HepG2 (cell line): ENCODE data around the gene CDRT15. TPM values are rescaled to one million over a fixed set of nuclear protein-coding genes. Genes with fewer than 3 reads are reported as not detected.

Experiments used
- ATAC-seq: fragments of 200-7000 bp; cut with Tn5 transposase; 3 replicates; pipeline ENCODE4 v1.9.1; 2020; ENCODE audit warnings: mild to moderate bottlenecking, moderate library complexity
- BruUV-seq: library from RNA; stranded (reverse); fragments of 400-500 nt; replicated peaks from 2 replicates; lab custom pipeline; 2021; lab: Mats Ljungman, UMichigan
- CTCF ChIA-PET: fragments of 300-600 bp; formaldehyde crosslinking; extraction: SDS; loops from one replicate; lab custom pipeline; 2021; ENCODE audit warnings: low total read pairs, inconsistent platforms, low intra/inter-chr PET ratio; lab: Yijun Ruan, JAX
- POLR2A ChIA-PET: fragments of 350-600 bp; sonication (Branson Sonifier 250); formaldehyde crosslinking; loops from one replicate; lab custom pipeline; 2020; ENCODE audit warnings: antibody characterized with exemption, inconsistent platforms; lab: Yijun Ruan, JAX
- DNase-seq: peaks from one replicate; pipeline ENCODE4 v3.0.0-alpha.2; 2015; ENCODE audit warnings: low spot score
- FAIRE-seq: peaks from 3 replicates; lab custom pipeline; 2011; peaks lifted over from hg19 to GRCh38; lab: Jason Lieb, UNC
- H2AFZ ChIP-seq: one replicate; pipeline ENCODE4 v1.6.1; 2011; ENCODE audit warnings: low read length, inconsistent platforms
- H3K27ac ChIP-seq: fragments of 300-600 bp; 3 replicates; pipeline ENCODE4 v1.8.0; 2011; ENCODE audit warnings: mixed run types, mild to moderate bottlenecking, mixed read lengths, low read length, inconsistent platforms; ENCODE audit not compliant: insufficient read depth; ENCODE audit errors: extremely low read length
- H3K27me3 ChIP-seq, 2 experiments: fragments of 200-600 bp in 1 of 2; 2 replicates in 1 of 2; 3 replicates in 1 of 2; pipeline versions ENCODE4 v1.6.0 to v1.8.0; 2011; ENCODE audit warnings: low read length in 2 of 2, mild to moderate bottlenecking in 2 of 2, moderate library complexity in 2 of 2, inconsistent platforms in 1 of 2; ENCODE audit not compliant: insufficient read depth in 2 of 2, control insufficient read depth in 1 of 2
- H3K36me3 ChIP-seq, 2 experiments: fragments of 200-600 bp in 1 of 2; replicated peaks in 1 of 2; 2 replicates in 1 of 2; 3 replicates in 1 of 2; pipeline versions ENCODE4 v1.5.1 to v1.8.0; 2011; ENCODE audit warnings: low read length in 2 of 2, inconsistent platforms in 1 of 2; ENCODE audit not compliant: insufficient read depth in 2 of 2, control insufficient read depth in 1 of 2
- H3K4me1 ChIP-seq: 2 replicates; pipeline ENCODE4 v1.5.1; 2012; ENCODE audit warnings: low read length, inconsistent platforms; ENCODE audit not compliant: insufficient read depth
- H3K4me2 ChIP-seq: 2 replicates; pipeline ENCODE4 v1.6.0; 2011; ENCODE audit warnings: low read depth, low read length, inconsistent platforms
- H3K4me3 ChIP-seq, 3 experiments: fragments of 200-600 bp in 1 of 3; sonication (generic), shearing (Covaris generic) in 1 of 3; replicated peaks in 1 of 3; 2 replicates each; pipeline ENCODE4 v1.5.1; 2011 to 2016; ENCODE audit warnings: low read length in 3 of 3, inconsistent platforms in 2 of 3, low read depth in 2 of 3, mild to moderate bottlenecking in 2 of 3, control low read depth in 1 of 3, mixed read lengths in 1 of 3; ENCODE audit not compliant: insufficient read depth in 1 of 3
- H3K79me2 ChIP-seq: one replicate; pipeline ENCODE4 v1.6.1; 2011; ENCODE audit warnings: low read length, inconsistent platforms; ENCODE audit not compliant: insufficient read depth
- H3K9ac ChIP-seq: 2 replicates; pipeline ENCODE4 v1.6.0; 2011; ENCODE audit warnings: mild to moderate bottlenecking, low read depth, low read length, inconsistent platforms; ENCODE audit not compliant: insufficient read depth
- H3K9me3 ChIP-seq: 2 replicates; pipeline ENCODE4 v1.5.1; 2012; ENCODE audit warnings: mild to moderate bottlenecking, low read length
- H4K20me1 ChIP-seq: 2 replicates; pipeline ENCODE4 v1.6.0; 2011; ENCODE audit warnings: inconsistent platforms, mild to moderate bottlenecking, low read length, moderate library complexity; ENCODE audit not compliant: insufficient read depth
- AHR ChIP-seq: IDR thresholded peaks from 2 replicates; pipeline ENCODE4 v1.6.1; 2018; ENCODE audit warnings: missing genetic modification reagents, missing compliant biosample characterization
- CEBPG ChIP-seq: IDR thresholded peaks from 2 replicates; pipeline ENCODE4 v1.6.1; 2016
- CENPX ChIP-seq: sonication (generic); formaldehyde crosslinking; IDR thresholded peaks from 2 replicates; pipeline ENCODE4 v1.9.0; 2021; ENCODE audit warnings: mild to moderate bottlenecking, missing genetic modification reagents, moderate library complexity
- CREM ChIP-seq, 2 experiments: sonication (generic) in 1 of 2; formaldehyde crosslinking in 1 of 2; IDR thresholded peaks; 2 replicates each; pipeline versions ENCODE4 v1.4.0 to v1.6.1; 2016 to 2020; ENCODE audit warnings: antibody characterized with exemption in 1 of 2, mild to moderate bottlenecking in 1 of 2, missing genetic modification reagents in 1 of 2
- IKZF4 ChIP-seq: sonication (generic); formaldehyde crosslinking; IDR thresholded peaks from 2 replicates; pipeline ENCODE4 v1.5.1; 2020; ENCODE audit warnings: borderline replicate concordance, mild to moderate bottlenecking, low read depth, missing genetic modification reagents; ENCODE audit errors: not compliant biosample characterization
- NFYB ChIP-seq: sonication (generic); formaldehyde crosslinking; IDR thresholded peaks from 2 replicates; pipeline ENCODE4 v1.4.0; 2020; ENCODE audit warnings: missing genetic modification reagents
- PHF21A ChIP-seq: sonication (generic); formaldehyde crosslinking; IDR thresholded peaks from 2 replicates; pipeline ENCODE4 v1.5.0; 2020; ENCODE audit warnings: mild to moderate bottlenecking, missing genetic modification reagents
- SMAD3 ChIP-seq: sonication (generic); formaldehyde crosslinking; IDR thresholded peaks from 2 replicates; pipeline ENCODE4 v1.4.0; 2020; ENCODE audit warnings: missing genetic modification reagents
- THAP11 ChIP-seq: IDR thresholded peaks from 2 replicates; pipeline ENCODE4 v1.6.1; 2016; ENCODE audit warnings: missing biosample characterization, missing genetic modification reagents
- ZFP90 ChIP-seq: sonication (generic); formaldehyde crosslinking; IDR thresholded peaks from 2 replicates; pipeline ENCODE4 v1.8.0; 2022; ENCODE audit warnings: missing genetic modification reagents, mild to moderate bottlenecking, inconsistent platforms, borderline replicate concordance
- ZNF256 ChIP-seq: sonication (generic); formaldehyde crosslinking; conservative IDR thresholded peaks from 2 replicates; pipeline ENCODE4 v1.4.0; 2020; ENCODE audit warnings: missing genetic modification reagents
- ZNF264 ChIP-seq: sonication (generic); formaldehyde crosslinking; IDR thresholded peaks from 2 replicates; pipeline ENCODE4 v1.4.0; 2020; ENCODE audit warnings: missing genetic modification reagents
- ZNF556 ChIP-seq: sonication (generic); formaldehyde crosslinking; IDR thresholded peaks from 2 replicates; pipeline ENCODE4 v1.4.0; 2020; ENCODE audit warnings: mild to moderate bottlenecking, missing genetic modification reagents, borderline replicate concordance
- WGBS: methylation state at CpG from one replicate; pipeline ENCODE4 v1.1.6; 2017; ENCODE audit warnings: low lambda C conversion rate; 5-methylcytosine and 5-hydroxymethylcytosine counted together
- in situ Hi-C: cut with HindIII; loops from 2 replicates; pipeline ENCODE4 v1.10.0; 2017; ENCODE audit warnings: low pct_unique_long_range_greater_than_20kb; ENCODE audit not compliant: extremely low pct_ligation_motif_present
- intact Hi-C: fragments of 100-400 bp; cut with micrococcal nuclease; formaldehyde crosslinking; loops from one replicate; pipeline ENCODE4 v1.10.0; 2022; ENCODE audit not compliant: unreplicated experiment
- polyA plus RNA-seq, 8 experiments: library from polyadenylated mRNA; depleted of rRNA in 3 of 8; stranded (reverse) in 7 of 8; unstranded in 1 of 8; fragments of >200 nt; fragmentation: Illumina TruSeq in 4 of 8; extraction: Trizol in 4 of 8; gene quantifications; 2 replicates each; pipeline versions ENCODE4 v1.2.1 to v1.2.3, GENCODE V29; 2011 to 2016; ENCODE audit warnings: low read depth in 4 of 8, missing spikeins in 1 of 8, mixed read lengths in 1 of 8; ENCODE audit not compliant: insufficient read depth in 1 of 8
- total RNA-seq, 5 experiments: library from RNA; depleted of rRNA; stranded (reverse); fragments of >200 nt; fragmentation: Illumina TruSeq; extraction: Trizol; gene quantifications; 2 replicates each; pipeline ENCODE4 v1.2.3, GENCODE V29; 2016; ENCODE audit warnings: low read depth in 1 of 5
- TF ChIP-seq, protein P1 (sequence below): sonication (generic); formaldehyde crosslinking; IDR thresholded peaks from 2 replicates; pipeline ENCODE4 v1.4.0; 2020; ENCODE audit warnings: missing genetic modification reagents

The CDRT15 gene
- total and polyA plus RNA-seq, 2 of the 13 experiments (the other 11 are each of a cell fraction or from before 2014, with no cell fraction given) = not detected

DNA sequence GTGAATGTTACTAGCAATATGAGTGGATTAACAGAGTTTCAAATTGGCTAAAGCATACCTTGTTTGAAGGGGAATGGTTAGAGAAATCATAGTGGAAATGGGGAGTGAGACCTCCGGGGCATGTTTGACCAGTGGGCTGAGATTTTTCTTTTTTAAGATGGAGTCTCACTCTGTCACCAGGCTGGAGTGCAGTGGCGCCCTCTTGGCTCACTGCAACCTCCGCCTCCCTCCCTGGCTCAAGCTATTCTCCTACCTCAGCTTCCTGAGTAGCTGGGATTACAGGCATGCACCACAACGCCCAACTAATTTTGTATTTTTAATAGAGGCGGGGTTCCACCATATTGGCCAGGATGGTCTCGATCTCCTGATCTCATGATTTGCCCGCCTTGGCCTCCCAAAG lies 9.6 kb downstream of the CDRT15 start:
- Histone ChIP-seq H3K4me1 (no peaks in the 10 kb centered on the region), H3K27ac (no peak overlapping the region), H2AFZ (no peak overlapping the region), H3K4me3 (no peak overlapping the region), H3K27me3 (no peaks in the 10 kb centered on the region), H3K4me2 (no peak overlapping the region), H3K9me3 (no peaks in the 10 kb centered on the region), H3K9ac (no peak overlapping the region), H3K36me3 (no peaks in the 10 kb centered on the region), H4K20me1 (no peaks in the 10 kb centered on the region), H3K79me2 (no peaks in the 10 kb centered on the region)
- 86% methylated on average over 7 of the region's 7 CpGs for WGBS
- ATAC-seq = no peak
- BruUV-seq = no TSS peak
- CTCF ChIA-PET = no interaction called here
- intact Hi-C loops = no loop called here
- in situ Hi-C loops = no loop called here
- POLR2A ChIA-PET = no interaction called here
- DNase-seq = no peak
- no peak for TF ChIP-seq CENPX (CRISPR knock-in tag)
- TF ChIP-seq, all 625 proteins: peak for 0
- FAIRE-seq = no peak

DNA sequence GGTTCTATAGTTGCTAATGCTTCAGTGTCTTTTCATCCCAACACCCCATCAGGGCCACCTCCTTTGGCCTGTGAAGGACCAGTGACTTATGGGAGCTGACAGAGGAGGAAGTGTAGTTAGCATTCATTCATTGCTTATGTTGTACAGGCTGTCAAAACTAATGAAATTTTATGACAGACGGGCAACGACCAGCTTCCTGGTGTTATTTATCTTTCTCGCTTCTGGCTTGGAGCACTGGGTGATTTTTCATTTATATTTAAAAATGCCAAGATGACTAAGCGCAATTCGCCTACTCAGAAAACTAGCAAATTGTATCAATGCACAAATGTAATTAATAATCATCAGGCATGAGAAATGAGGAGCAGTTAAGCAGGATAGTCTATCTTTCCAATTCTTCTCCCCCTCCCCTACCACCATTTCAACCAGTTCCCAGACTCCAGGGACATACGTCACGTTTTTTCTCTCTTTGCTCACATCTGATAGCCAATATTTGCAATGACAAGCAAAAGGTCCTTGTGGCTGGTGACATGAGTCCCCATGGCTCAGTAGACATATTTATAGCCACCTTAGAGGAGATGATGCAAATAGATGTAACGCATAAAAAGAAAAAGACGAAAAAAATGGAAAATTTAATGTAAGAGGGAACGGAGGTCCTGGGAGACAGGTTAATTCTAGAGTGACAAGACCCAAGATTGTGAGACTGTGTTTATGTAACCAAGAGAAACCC lies 11.2 kb downstream of the CDRT15 start:
- DNase-seq (no peak), FAIRE-seq (no peak), ATAC-seq (no peak)
- H3K27ac ChIP-seq = no peak overlapping the region
- no peak overlapping the region for H3K9ac ChIP-seq
- no peaks in the 10 kb centered on the region for H3K79me2 ChIP-seq
- H3K9me3 ChIP-seq = no peaks in the 10 kb centered on the region
- no peaks in the 10 kb centered on the region for H3K27me3 ChIP-seq
- in situ Hi-C loops (no loop called here), intact Hi-C loops (no loop called here)
- ChIA-PET POLR2A (no interaction called here), CTCF (no interaction called here)
- no peak overlapping the region for H2AFZ ChIP-seq
- no peaks in the 10 kb centered on the region for H3K36me3 ChIP-seq
- H3K4me2 ChIP-seq = no peak overlapping the region
- no peaks in the 10 kb centered on the region for H4K20me1 ChIP-seq
- H3K4me3 ChIP-seq = no peak overlapping the region
- H3K4me1 ChIP-seq = no peaks in the 10 kb centered on the region
- BruUV-seq = no TSS peak
- 87% methylated on average over 10 of the region's 10 CpGs for WGBS
- TF ChIP-seq NFYB (CRISPR knock-in tag) (no peak), PHF21A (CRISPR knock-in tag) (no peak), ZNF264 (CRISPR knock-in tag) (no peak), THAP11 (CRISPR knock-in tag) (no peak), CREM (IDR thresholded peaks at IDR 0.05) (no peak), CREM (CRISPR knock-in tag; IDR thresholded peaks at IDR 0.05) (no peak), SMAD3 (CRISPR knock-in tag) (no peak), ZNF556 (CRISPR knock-in tag) (no peak), CEBPG (CRISPR knock-in tag) (no peak), IKZF4 (CRISPR knock-in tag) (no peak), AHR (CRISPR knock-in tag) (no peak), ZFP90 (CRISPR knock-in tag) (no peak), ZNF256 (CRISPR knock-in tag) (no peak)
- TF ChIP-seq, protein P1, sequence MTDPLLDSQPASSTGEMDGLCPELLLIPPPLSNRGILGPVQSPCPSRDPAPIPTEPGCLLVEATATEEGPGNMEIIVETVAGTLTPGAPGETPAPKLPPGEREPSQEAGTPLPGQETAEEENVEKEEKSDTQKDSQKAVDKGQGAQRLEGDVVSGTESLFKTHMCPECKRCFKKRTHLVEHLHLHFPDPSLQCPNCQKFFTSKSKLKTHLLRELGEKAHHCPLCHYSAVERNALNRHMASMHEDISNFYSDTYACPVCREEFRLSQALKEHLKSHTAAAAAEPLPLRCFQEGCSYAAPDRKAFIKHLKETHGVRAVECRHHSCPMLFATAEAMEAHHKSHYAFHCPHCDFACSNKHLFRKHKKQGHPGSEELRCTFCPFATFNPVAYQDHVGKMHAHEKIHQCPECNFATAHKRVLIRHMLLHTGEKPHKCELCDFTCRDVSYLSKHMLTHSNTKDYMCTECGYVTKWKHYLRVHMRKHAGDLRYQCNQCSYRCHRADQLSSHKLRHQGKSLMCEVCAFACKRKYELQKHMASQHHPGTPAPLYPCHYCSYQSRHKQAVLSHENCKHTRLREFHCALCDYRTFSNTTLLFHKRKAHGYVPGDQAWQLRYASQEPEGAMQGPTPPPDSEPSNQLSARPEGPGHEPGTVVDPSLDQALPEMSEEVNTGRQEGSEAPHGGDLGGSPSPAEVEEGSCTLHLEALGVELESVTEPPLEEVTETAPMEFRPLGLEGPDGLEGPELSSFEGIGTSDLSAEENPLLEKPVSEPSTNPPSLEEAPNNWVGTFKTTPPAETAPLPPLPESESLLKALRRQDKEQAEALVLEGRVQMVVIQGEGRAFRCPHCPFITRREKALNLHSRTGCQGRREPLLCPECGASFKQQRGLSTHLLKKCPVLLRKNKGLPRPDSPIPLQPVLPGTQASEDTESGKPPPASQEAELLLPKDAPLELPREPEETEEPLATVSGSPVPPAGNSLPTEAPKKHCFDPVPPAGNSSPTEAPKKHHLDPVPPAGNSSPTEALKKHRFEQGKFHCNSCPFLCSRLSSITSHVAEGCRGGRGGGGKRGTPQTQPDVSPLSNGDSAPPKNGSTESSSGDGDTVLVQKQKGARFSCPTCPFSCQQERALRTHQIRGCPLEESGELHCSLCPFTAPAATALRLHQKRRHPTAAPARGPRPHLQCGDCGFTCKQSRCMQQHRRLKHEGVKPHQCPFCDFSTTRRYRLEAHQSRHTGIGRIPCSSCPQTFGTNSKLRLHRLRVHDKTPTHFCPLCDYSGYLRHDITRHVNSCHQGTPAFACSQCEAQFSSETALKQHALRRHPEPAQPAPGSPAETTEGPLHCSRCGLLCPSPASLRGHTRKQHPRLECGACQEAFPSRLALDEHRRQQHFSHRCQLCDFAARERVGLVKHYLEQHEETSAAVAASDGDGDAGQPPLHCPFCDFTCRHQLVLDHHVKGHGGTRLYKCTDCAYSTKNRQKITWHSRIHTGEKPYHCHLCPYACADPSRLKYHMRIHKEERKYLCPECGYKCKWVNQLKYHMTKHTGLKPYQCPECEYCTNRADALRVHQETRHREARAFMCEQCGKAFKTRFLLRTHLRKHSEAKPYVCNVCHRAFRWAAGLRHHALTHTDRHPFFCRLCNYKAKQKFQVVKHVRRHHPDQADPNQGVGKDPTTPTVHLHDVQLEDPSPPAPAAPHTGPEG (CRISPR knock-in tag) = no peak
